ENCODE results near the gene TAOK2. TPM values are rescaled to one million over a fixed set of nuclear protein-coding genes. Genes with fewer than 3 reads are reported as not detected.

The TAOK2 gene
- total and polyA plus RNA-seq, 3 donors from 2014 or later, result 66.5 to 140 (median 126) TPM

GRCh38 chr16:30003670-30004423 is 30.2 kb downstream of the TAOK2 start:
- 86 to 90% methylated on average over 11 to 17 of the region's 17 CpGs for WGBS, 2 donors
- Histone ChIP-seq H3K27me3 (no peaks in the 10 kb centered on the region), H3K4me3 (no peak overlapping the region), H3K4me1 (no peaks in the 10 kb centered on the region), H3K36me3 (ENCODE audit: low read depth, missing control alignments) (no peaks in the 10 kb centered on the region), H3K9me3 (no peaks in the 10 kb centered on the region), H3K27ac (no peak overlapping the region)
- DNase-seq, result no peak
- TF ChIP-seq POLR2A (IDR thresholded peaks at IDR 0.05), result no peak
- TF ChIP-seq CTCF (IDR thresholded peaks at IDR 0.05), result no peak
- intact Hi-C loops (cut with DNase I; ENCODE audit: low total_unique reads), result no loop called here

GRCh38 chr16:30004424-30004776 is 30.7 kb downstream of the TAOK2 start:
- no peaks in the 10 kb centered on the region for H3K4me1 ChIP-seq
- H3K4me3 ChIP-seq, result no peak overlapping the region
- TF ChIP-seq CTCF (IDR thresholded peaks at IDR 0.05) (no peak), POLR2A (IDR thresholded peaks at IDR 0.05) (no peak)
- H3K9me3 ChIP-seq, result no peaks in the 10 kb centered on the region
- no peaks in the 10 kb centered on the region for H3K36me3 ChIP-seq (ENCODE audit: low read depth, missing control alignments)
- DNase-seq, result no peak
- intact Hi-C loops (cut with DNase I; ENCODE audit: low total_unique reads), result no loop called here
- no peak overlapping the region for H3K27ac ChIP-seq
- 83 to 86% methylated on average over 7 to 19 of the region's 19 CpGs for WGBS, 2 donors
- no peaks in the 10 kb centered on the region for H3K27me3 ChIP-seq

GRCh38 chr16:30004811-30005242 is 31.2 kb downstream of the TAOK2 start:
- intact Hi-C loops (cut with DNase I; ENCODE audit: low total_unique reads), result no loop called here
- no peaks in the 10 kb centered on the region for H3K36me3 ChIP-seq (ENCODE audit: low read depth, missing control alignments)
- H3K4me1 ChIP-seq, result no peaks in the 10 kb centered on the region
- no peak overlapping the region for H3K27ac ChIP-seq
- H3K4me3 ChIP-seq, result no peak overlapping the region
- H3K9me3 ChIP-seq, result no peaks in the 10 kb centered on the region
- TF ChIP-seq POLR2A (IDR thresholded peaks at IDR 0.05) (no peak), CTCF (IDR thresholded peaks at IDR 0.05) (no peak)
- H3K27me3 ChIP-seq, result no peaks in the 10 kb centered on the region
- WGBS, 2 donors, result 70 to 72% methylated on average over 2 to 11 of the region's 11 CpGs
- no peak for DNase-seq

GRCh38 chr16:30005341-30006094 is 31.9 kb downstream of the TAOK2 start:
- no peaks in the 10 kb centered on the region for H3K36me3 ChIP-seq (ENCODE audit: low read depth, missing control alignments)
- H3K27me3 ChIP-seq, result no peaks in the 10 kb centered on the region
- WGBS, 2 donors, result 66 to 73% methylated on average over 16 to 32 of the region's 35 CpGs
- H3K4me1 ChIP-seq, result peaks cover 1% of the 10 kb centered on the region
- H3K27ac ChIP-seq, result no peak overlapping the region
- no peaks in the 10 kb centered on the region for H3K9me3 ChIP-seq
- no peak for TF ChIP-seq POLR2A (IDR thresholded peaks at IDR 0.05)
- TF ChIP-seq CTCF (IDR thresholded peaks at IDR 0.05), result peak; percentile 57 to 86 (median 69)
- no peak overlapping the region for H3K4me3 ChIP-seq
- no peak for DNase-seq
- intact Hi-C loops (cut with DNase I; ENCODE audit: low total_unique reads), result no loop called here

All from testis (tissue), 3 donors.